Measurements from ENCODE around the gene CAV1.

The CAV1 gene

DNA sequence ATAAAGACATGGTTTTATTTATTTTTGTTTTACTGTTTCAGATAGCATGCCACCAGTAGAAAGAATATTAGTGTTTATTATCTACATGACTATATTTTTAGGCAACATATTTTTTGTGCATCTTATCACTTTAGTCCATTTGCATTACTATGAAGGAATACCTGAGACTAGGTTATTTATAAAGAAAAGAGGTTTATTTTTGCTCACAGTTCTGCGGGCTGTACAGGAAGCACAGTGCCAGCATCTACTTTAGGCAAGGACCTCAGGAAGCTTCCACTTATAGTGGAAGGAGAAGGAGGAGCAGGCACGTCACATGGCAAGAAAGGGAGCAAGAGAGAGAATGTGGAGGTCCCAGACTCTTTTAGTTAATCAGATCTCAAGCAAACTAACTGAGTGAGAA lies 19.6 kb upstream of the CAV1 start:
- no peak for DNase-seq

DNA sequence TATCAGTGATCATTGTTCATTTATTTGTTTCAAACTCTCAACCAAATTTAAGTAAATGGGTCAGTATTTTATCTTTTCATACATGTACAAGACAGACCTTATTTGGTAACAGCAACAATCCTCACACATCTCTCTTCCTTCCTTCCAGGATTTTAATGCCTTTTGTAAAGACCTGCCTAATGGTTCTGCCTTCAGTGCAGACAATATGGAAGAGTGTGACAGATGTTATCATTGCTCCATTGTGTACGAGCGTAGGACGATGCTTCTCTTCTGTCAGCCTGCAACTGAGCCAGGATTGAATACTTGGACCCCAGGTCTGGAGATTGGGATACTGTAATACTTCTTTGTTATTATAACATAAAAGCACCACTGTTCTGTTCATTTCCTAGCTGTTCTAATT lies 19.0 kb upstream of the CAV1 start:
- no peak for DNase-seq

GRCh38 chr7:116509982-116510579 lies 14.8 kb upstream of the CAV1 start:
- no peak for DNase-seq

DNA sequence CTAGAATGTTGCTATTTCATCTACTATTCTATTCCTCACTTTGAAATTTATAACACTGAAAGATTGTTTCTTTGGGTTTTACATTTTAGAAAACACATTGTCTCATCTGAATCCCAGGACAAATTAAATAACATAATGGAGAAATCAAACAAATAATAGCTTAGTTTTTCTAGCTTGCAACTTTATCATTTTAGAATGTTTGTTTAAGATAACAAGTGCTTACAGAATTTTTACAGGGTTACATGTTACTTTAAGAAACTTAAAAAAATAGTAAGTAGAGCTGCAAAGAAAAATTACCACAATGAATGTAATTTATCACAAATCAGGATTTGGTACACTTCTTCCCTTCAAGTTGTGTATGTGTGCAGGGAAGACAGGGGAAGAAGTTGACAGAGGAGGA lies 14.0 kb upstream of the CAV1 start:
- DNase-seq = no peak

GRCh38 chr7:116511552-116512519 lies 13.0 kb upstream of the CAV1 start:
- DNase-seq = no peak

GRCh38 chr7:116512520-116513188 lies 12.2 kb upstream of the CAV1 start:
- no peak for DNase-seq

- DNase-seq = no peak
Measured at GRCh38 chr7:116515584-116515983, 9.3 kb upstream of the CAV1 start.

DNA sequence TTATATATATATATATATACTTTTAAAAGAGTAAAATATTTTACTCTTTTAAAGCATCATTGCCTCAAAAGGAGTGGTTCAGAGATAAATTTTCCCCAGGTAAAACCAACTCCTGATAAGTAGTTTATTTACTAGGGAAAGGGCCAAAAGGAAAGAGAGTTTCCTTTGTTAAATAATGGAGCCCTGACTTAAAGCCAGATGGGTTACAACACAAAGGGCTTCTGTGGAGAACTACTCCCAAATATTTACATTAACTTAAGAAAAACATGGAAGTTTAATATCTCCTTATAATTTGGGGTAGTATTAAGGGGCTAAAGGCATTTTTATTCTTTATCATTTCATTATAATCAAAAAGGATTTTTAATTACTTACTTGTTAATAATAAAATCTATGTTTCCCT lies 8.5 kb upstream of the CAV1 start:
- DNase-seq = no peak

- no peak for DNase-seq
Measured at GRCh38 chr7:116517626-116518025, 7.2 kb upstream of the CAV1 start.

DNA sequence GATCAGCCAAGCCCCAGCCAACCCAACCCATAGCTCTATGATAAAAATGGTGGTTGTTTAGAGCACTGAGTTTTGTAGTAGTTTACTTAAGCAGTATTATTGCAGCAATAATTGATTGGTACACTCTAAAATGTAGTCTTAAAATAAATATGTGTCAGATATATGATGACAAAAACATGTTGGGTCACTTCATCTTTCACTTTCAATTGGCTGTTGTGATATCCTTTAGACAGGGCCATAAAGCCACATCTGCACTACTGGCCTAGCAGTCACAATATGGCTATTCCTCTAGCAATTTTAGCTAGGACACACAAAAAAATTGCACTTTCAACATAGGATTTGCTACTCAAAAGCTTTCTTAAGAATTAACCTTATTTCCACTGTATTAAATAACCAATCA lies 5.9 kb upstream of the CAV1 start:
- no peak for DNase-seq

DNA sequence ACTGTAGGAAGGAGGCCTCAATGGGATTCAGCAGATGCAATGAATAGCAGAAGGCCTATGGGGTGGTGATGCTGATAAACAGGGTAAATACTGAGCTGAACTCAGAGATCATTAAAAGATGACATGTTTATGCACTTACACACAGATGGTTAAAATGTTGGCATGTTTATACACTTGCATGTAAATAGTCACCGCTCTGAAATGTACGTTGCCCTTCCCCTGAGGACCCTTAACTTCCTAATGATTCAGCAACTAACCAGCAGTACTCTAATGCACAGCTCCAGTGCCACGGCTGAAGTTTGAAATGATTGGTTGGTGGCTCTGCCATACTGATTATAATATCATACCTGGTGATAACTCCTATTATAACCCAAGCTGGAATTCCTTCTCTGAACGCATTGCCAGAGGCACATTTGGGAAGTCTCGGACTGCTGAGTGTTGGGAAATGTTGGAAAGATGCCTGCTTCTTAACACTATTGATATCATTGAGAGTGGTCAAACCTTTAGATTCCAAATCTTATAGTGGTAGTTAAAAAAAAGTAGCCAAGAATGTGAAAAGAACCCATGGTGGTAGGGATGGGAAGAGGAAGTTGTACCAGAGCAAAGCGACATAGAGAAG lies 3.7 kb upstream of the CAV1 start:
- DNase-seq = no peak

DNA sequence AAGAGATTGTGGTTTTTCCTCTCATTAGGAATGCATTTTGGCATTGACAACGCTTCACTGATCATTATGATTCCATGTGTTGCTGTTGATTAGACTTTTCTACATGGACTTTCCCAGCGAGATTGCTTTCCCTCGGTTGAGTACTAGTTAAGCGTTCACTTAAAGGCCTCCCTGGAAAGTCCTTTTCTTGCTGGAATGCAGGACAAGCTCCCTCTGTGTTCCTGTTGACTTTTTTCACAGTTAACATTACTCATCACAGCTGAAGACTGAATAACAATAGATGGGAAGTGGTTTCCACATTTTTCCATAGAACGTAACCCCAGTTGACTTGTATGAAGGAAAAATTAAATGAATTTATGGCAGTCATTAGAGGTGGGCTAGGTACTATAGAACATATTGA lies 2.6 kb upstream of the CAV1 start:
- no peak for DNase-seq

DNA sequence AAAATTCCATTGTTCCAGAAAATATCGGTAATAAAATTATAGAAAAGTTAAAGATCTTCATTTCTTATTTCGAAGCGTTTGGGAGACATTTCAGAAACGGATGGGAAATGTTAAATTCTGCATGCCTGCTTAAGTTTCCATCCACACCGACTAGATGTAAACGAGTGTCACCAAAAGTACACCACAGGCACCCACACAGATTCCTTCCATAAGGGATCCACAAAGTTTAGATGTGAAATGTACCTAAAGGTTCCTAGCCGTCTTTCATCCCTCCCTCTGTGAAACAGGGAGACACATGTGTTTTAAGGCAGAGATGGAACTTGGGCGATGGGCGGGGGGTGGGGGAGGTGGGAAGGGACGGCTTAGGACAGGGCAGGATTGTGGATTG lies 621 bp upstream of the CAV1 start:
- DNase-seq = no peak

GRCh38 chr7:116525298-116525912 lies 569 bp downstream of the CAV1 start:
- DNase-seq = no peak

GRCh38 chr7:116525913-116526861 lies 1.4 kb downstream of the CAV1 start:
- peak; percentile 45 for DNase-seq

- no peak for DNase-seq
Measured at GRCh38 chr7:116526897-116527296, 2.1 kb downstream of the CAV1 start.

DNA sequence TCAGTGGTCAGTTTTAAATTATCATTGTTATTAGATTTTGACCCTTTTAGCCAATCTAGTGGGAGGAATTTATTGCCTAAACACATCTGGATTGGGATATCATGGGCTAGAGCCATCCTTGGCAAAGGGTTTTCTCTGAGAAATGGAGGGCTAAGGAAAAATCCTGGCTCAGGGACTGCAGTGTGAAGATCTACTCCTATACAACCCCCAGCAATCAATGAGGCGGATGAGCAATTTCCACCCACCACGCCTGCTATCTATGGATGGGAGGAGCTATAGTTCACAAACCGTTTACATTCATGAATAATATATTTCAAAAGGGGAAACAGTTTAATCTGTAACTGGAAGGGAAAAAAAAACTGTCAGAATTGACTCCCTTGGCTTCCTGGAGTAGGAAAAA lies 2.7 kb downstream of the CAV1 start:
- no peak for DNase-seq

DNA sequence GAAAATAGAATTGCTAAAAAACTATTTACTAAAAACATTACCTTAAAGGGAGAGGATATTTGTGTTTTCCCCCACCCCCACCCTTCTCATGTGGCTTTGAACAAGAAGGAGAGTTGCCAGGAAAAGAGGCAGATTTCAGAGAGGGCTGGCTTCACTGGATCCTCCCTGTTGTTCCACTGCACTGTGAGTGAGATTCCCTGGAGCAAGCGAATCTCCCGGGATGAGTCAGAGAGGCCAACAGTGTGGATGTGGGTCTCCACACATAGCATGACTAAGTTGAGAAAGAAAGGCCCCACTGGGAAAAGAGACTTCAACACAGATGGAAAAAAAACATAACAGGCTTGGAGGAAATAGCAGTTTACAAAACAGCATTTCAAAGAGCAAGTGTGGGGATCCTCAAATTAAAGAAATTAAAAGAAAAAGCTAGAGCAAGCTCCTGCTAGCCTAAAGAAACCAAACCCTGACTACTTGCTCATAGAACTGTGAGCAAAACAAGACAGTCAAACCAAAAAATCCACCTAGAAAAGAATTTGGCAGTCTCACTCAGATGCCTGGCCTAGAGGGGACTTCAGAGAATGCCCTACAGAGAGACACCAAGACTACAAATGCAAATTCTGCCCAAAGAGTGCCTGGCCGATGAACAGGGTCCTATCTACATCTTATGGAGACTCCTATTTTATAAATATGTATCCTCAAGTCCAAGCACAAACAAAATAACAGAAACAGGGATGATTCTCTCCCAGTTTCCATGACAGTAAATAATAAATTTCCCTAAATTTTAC lies 3.4 kb downstream of the CAV1 start:
- no peak for DNase-seq

DNA sequence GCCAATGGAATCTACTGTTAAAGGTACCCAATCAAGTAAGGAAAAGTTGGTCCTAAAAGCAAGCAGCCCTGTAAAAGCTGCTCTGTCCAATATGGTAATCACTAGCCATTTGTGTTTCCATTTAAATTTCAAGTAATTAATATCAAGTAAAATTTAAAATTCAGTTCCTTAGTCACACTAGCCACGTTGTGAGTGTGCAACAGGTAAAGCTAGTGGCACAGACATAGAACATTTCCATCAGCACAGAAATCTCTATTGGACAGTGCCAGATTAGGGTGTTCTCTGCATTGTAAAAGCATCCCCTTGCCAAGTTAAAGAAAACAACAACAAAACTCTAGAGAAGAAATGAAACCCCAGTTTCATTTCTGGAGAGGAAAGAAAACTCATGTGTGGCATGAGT lies 4.4 kb downstream of the CAV1 start:
- DNase-seq = no peak

- DNase-seq = no peak
Measured at GRCh38 chr7:116530107-116530820, 5.4 kb downstream of the CAV1 start.
